ENCODE results near the gene NPHS2. TPM values are rescaled to one million over a fixed set of nuclear protein-coding genes. Genes with fewer than 3 reads are reported as not detected.
A peak's percentile ranks its signal among the peaks of the same experiment; 100 is the strongest.

NPHS2 gene
- not detected in 2 replicates for total RNA-seq (ENCODE audit: low replicate concordance)

GRCh38 chr1:179575497-179576314, at the start of gene NPHS2:
Gene NPHS2, minus strand, starts transcription at chr1:179575948. Its CDS starts 84 bp downstream, at chr1:179575864.
- no peak within 1 kb of the TSS for H3K27ac ChIP-seq
- H3K36me3 ChIP-seq = no peaks in the 10 kb centered on the region
- peak within 1 kb of the TSS; percentile 88 for H3K4me2 ChIP-seq
- no peaks in the 10 kb centered on the region for H3F3A ChIP-seq (ENCODE audit: low read depth)
- Mint-ChIP-seq H3K36me3 (no peaks in the 10 kb centered on the region), H3K4me3 (peak within 1 kb of the TSS; percentile 67), H3K9me3 (peaks cover 3% of the 10 kb centered on the region), H3K4me1 (peaks cover 2% of the 10 kb centered on the region), H3K27ac (no peak within 1 kb of the TSS), H3K27me3 (ENCODE audit: insufficient read depth, low read depth) (peaks cover 42% of the 10 kb centered on the region)
- no peaks in the 10 kb centered on the region for H3K4me1 ChIP-seq
- DNase-seq (ENCODE audit: low spot score) = peak; percentile 67
- peaks cover 58% of the 10 kb centered on the region for H3K27me3 ChIP-seq
- no peaks in the 10 kb centered on the region for H3K9me3 ChIP-seq (ENCODE audit: low read depth)
- peak within 1 kb of the TSS; percentile 95 for H2AFZ ChIP-seq (replicated peaks)
- H3K9ac ChIP-seq = no peak within 1 kb of the TSS
- no peaks in the 10 kb centered on the region for H4K20me1 ChIP-seq (ENCODE audit: low read depth)
- TF ChIP-seq EZH2 (IDR thresholded peaks at IDR 0.05) = peak; percentile 92
- peak; percentile 78 for TF ChIP-seq EZH2phosphoT487 (IDR thresholded peaks at IDR 0.05)
- TF ChIP-seq, protein P1, sequence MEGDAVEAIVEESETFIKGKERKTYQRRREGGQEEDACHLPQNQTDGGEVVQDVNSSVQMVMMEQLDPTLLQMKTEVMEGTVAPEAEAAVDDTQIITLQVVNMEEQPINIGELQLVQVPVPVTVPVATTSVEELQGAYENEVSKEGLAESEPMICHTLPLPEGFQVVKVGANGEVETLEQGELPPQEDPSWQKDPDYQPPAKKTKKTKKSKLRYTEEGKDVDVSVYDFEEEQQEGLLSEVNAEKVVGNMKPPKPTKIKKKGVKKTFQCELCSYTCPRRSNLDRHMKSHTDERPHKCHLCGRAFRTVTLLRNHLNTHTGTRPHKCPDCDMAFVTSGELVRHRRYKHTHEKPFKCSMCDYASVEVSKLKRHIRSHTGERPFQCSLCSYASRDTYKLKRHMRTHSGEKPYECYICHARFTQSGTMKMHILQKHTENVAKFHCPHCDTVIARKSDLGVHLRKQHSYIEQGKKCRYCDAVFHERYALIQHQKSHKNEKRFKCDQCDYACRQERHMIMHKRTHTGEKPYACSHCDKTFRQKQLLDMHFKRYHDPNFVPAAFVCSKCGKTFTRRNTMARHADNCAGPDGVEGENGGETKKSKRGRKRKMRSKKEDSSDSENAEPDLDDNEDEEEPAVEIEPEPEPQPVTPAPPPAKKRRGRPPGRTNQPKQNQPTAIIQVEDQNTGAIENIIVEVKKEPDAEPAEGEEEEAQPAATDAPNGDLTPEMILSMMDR (IDR thresholded peaks at IDR 0.05) = peak; percentile 19
- no peaks in the 10 kb centered on the region for H3K79me2 ChIP-seq (ENCODE audit: low read depth)
- H3K4me3 ChIP-seq = peak within 1 kb of the TSS; percentile 59

GRCh38 chr1:179612361-179612760, 36.6 kb upstream of the NPHS2 start:
- no peak overlapping the region for H3K9ac ChIP-seq
- Mint-ChIP-seq H3K27me3 (ENCODE audit: insufficient read depth, low read depth) (peaks cover 2% of the 10 kb centered on the region), H3K9me3 (no peaks in the 10 kb centered on the region), H3K4me1 (peaks cover 3% of the 10 kb centered on the region), H3K27ac (no peak overlapping the region), H3K4me3 (no peak overlapping the region), H3K36me3 (no peaks in the 10 kb centered on the region)
- no peak for DNase-seq (ENCODE audit: low spot score)
- TF ChIP-seq, protein P1 (IDR thresholded peaks at IDR 0.05) = no peak
- TF ChIP-seq EZH2phosphoT487 (IDR thresholded peaks at IDR 0.05) (no peak), EZH2 (IDR thresholded peaks at IDR 0.05) (no peak)
- H3K4me1 ChIP-seq = no peaks in the 10 kb centered on the region
- no peaks in the 10 kb centered on the region for H3K79me2 ChIP-seq (ENCODE audit: low read depth)
- no peaks in the 10 kb centered on the region for H4K20me1 ChIP-seq (ENCODE audit: low read depth)
- H3K27ac ChIP-seq = no peak overlapping the region
- no peaks in the 10 kb centered on the region for H3K36me3 ChIP-seq
- no peaks in the 10 kb centered on the region for H3K27me3 ChIP-seq
- no peaks in the 10 kb centered on the region for H3F3A ChIP-seq (ENCODE audit: low read depth)
- no peak overlapping the region for H3K4me3 ChIP-seq
- H2AFZ ChIP-seq (replicated peaks) = no peak overlapping the region
- H3K4me2 ChIP-seq = no peak overlapping the region
- no peaks in the 10 kb centered on the region for H3K9me3 ChIP-seq (ENCODE audit: low read depth)

DNA sequence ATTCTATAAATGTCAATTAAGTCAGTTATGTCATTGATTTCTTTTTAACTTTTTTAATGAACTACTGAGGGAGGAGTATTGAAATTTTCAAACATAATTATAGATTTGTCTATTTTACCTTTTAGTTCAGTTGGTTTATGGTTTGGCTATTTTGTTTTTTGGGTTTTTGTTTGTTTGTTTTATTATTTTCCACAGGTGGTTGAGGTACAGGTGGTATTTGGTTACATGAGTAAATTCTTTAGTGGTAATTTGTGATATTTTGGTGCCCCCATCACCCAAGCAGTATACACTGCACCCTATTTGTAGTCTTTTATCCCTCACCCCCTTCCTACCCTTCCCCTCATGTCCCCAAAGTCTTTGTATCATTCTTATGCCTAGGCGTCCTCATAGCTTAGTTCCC, 25.3 kb upstream of the NPHS2 start:
- Histone ChIP-seq H4K20me1 (ENCODE audit: low read depth) (no peaks in the 10 kb centered on the region), H3K4me1 (no peaks in the 10 kb centered on the region), H2AFZ (replicated peaks) (no peak overlapping the region), H3K27me3 (no peaks in the 10 kb centered on the region), H3K27ac (no peak overlapping the region), H3K9ac (no peak overlapping the region), H3K4me2 (no peak overlapping the region), H3K9me3 (ENCODE audit: low read depth) (no peaks in the 10 kb centered on the region), H3K36me3 (no peaks in the 10 kb centered on the region), H3F3A (ENCODE audit: low read depth) (no peaks in the 10 kb centered on the region), H3K4me3 (no peak overlapping the region), H3K79me2 (ENCODE audit: low read depth) (no peaks in the 10 kb centered on the region)
- Mint-ChIP-seq H3K27ac (no peak overlapping the region), H3K9me3 (peaks cover 8% of the 10 kb centered on the region), H3K27me3 (ENCODE audit: insufficient read depth, low read depth) (peaks cover 4% of the 10 kb centered on the region), H3K36me3 (no peaks in the 10 kb centered on the region), H3K4me1 (no peaks in the 10 kb centered on the region), H3K4me3 (no peak overlapping the region)
- no peak for DNase-seq (ENCODE audit: low spot score)
- TF ChIP-seq EZH2 (IDR thresholded peaks at IDR 0.05) = no peak
- TF ChIP-seq EZH2phosphoT487 (IDR thresholded peaks at IDR 0.05) = no peak
- TF ChIP-seq, protein P1 (IDR thresholded peaks at IDR 0.05) = no peak

Measured in neural progenitor cell (in vitro differentiated cells).